GM23338 (cell line): Measurements from ENCODE around the gene CHEK1.

ENCODE experiments used
- CREB1 ChIP-seq: fragments of 250-450 bp; sonication (Bioruptor Pico); IDR thresholded peaks from 2 replicates; pipeline ENCODE4 v1.5.0; 2020; ENCODE audit warnings: low read depth, mild to moderate bottlenecking, moderate library complexity
- CTCF ChIP-seq, 2 experiments: fragments of 200-600 bp in 1 of 2; sonication (generic) in 1 of 2; conservative IDR thresholded peaks; 2 replicates each; pipeline versions ENCODE4 v1.5.1 to v1.6.1; 2016 to 2017; ENCODE audit warnings: antibody characterized with exemption in 2 of 2, low read depth in 2 of 2, mild to moderate bottlenecking in 2 of 2, moderate library complexity in 1 of 2
- EZH2 ChIP-seq: fragments of 200-600 bp; sonication (generic); IDR thresholded peaks from one replicate; pipeline ENCODE4 v1.8.0; 2017; ENCODE audit warnings: antibody characterized with exemption, mild to moderate bottlenecking, low read depth; ENCODE audit not compliant: unreplicated experiment
- EZH2phosphoT487 ChIP-seq: fragments of 200-600 bp; sonication (generic); IDR thresholded peaks from one replicate; pipeline ENCODE4 v1.8.1; 2018; ENCODE audit warnings: antibody characterized with exemption; ENCODE audit not compliant: unreplicated experiment
- JUNB ChIP-seq: IDR thresholded peaks from one replicate; pipeline ENCODE4 v1.6.1; 2016; ENCODE audit warnings: antibody characterized with exemption; ENCODE audit not compliant: unreplicated experiment
- NANOG ChIP-seq: IDR thresholded peaks from 2 replicates; pipeline ENCODE4 v1.6.1; 2016; ENCODE audit warnings: antibody characterized with exemption, borderline replicate concordance
- POLR2AphosphoS5 ChIP-seq: IDR thresholded peaks from 2 replicates; pipeline ENCODE4 v1.6.1; 2016; ENCODE audit warnings: antibody characterized with exemption, low read depth
- STAT1 ChIP-seq: IDR thresholded peaks from one replicate; pipeline ENCODE4 v1.6.1; 2016; ENCODE audit warnings: antibody characterized with exemption; ENCODE audit not compliant: unreplicated experiment
- ZNF114 ChIP-seq: fragments of 250-450 bp; sonication (Bioruptor Pico); IDR thresholded peaks from 2 replicates; pipeline ENCODE4 v1.5.0; 2020; ENCODE audit warnings: mild to moderate bottlenecking, moderate library complexity
- ZNF331 ChIP-seq: fragments of 250-450 bp; sonication (Bioruptor Pico); IDR thresholded peaks from 2 replicates; pipeline ENCODE4 v1.5.0; 2020; ENCODE audit warnings: low read depth, mild to moderate bottlenecking, moderate library complexity
- TF ChIP-seq, protein P1 (sequence below): IDR thresholded peaks from 2 replicates; pipeline ENCODE4 v1.6.1; 2016; ENCODE audit warnings: antibody characterized with exemption

DNA sequence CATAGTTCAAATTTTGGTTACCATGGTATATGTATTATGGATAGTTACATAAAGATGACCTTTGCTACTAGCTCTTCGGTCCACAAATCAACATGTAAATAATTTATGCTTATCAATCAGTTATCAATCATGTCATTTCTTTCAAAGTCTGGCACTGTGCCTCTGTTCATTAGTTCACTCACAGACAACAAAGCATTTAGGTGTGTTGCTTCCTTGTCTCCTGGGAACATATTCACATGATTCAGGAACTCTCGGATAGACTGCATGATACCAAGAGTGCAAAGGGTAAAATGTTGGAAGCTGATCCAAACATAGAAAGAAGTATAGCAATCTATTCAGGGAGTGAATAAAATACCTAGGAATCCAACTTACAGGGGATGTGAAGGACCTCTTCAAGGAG lies 70.0 kb downstream of the CHEK1 start:
- TF ChIP-seq NANOG (no peak), CTCF (conservative IDR thresholded peaks at IDR 0.05; ENCODE audit: low read depth in 2 of 2) (no peak), POLR2AphosphoS5 (no peak), EZH2 (no peak), EZH2phosphoT487 (no peak), STAT1 (no peak), CREB1 (CRISPR knock-in tag) (no peak), JUNB (no peak), ZNF331 (CRISPR knock-in tag) (no peak), ZNF114 (CRISPR knock-in tag) (no peak)
- TF ChIP-seq, protein P1, sequence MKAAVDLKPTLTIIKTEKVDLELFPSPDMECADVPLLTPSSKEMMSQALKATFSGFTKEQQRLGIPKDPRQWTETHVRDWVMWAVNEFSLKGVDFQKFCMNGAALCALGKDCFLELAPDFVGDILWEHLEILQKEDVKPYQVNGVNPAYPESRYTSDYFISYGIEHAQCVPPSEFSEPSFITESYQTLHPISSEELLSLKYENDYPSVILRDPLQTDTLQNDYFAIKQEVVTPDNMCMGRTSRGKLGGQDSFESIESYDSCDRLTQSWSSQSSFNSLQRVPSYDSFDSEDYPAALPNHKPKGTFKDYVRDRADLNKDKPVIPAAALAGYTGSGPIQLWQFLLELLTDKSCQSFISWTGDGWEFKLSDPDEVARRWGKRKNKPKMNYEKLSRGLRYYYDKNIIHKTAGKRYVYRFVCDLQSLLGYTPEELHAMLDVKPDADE: no peak
